GM23338 (cell line): ENCODE data around the gene TNFRSF8. TPM values are rescaled to one million over a fixed set of nuclear protein-coding genes. Genes with fewer than 3 reads are reported as not detected.

Experiments
- ATAC-seq: fragments of 200-7000 bp; cut with Tn5 transposase; 3 replicates; pipeline ENCODE4 v1.9.1; 2020
- DNase-seq: peaks from one replicate; pipeline ENCODE4 v3.0.0-alpha.2; 2015; ENCODE audit warnings: low spot score
- H2AFZ ChIP-seq: fragments of 200-600 bp; sonication (generic); 2 replicates; pipeline ENCODE4 v1.8.0; 2016; ENCODE audit warnings: antibody characterized with exemption, mild to moderate bottlenecking, moderate library complexity
- H3F3A ChIP-seq: fragments of 200-600 bp; sonication (generic); replicated peaks from 2 replicates; pipeline ENCODE4 v1.8.0; 2017; ENCODE audit warnings: antibody characterized with exemption, mixed run types, low read depth
- H3K27ac ChIP-seq: fragments of 200-600 bp; sonication (generic); 2 replicates; pipeline ENCODE4 v1.6.1; 2016; ENCODE audit warnings: low read depth
- H3K27me3 ChIP-seq: fragments of 200-600 bp; sonication (generic); 2 replicates; pipeline ENCODE4 v1.8.0; 2016; ENCODE audit warnings: mild to moderate bottlenecking, mixed run types, moderate library complexity; ENCODE audit not compliant: insufficient read depth
- H3K36me3 ChIP-seq: fragments of 200-600 bp; sonication (generic); 2 replicates; pipeline ENCODE4 v1.8.0; 2016; ENCODE audit warnings: mild to moderate bottlenecking; ENCODE audit not compliant: insufficient read depth
- H3K4me1 ChIP-seq: fragments of 200-600 bp; sonication (generic); 2 replicates; pipeline ENCODE4 v1.8.0; 2016; ENCODE audit warnings: mild to moderate bottlenecking, moderate library complexity; ENCODE audit not compliant: insufficient read depth
- H3K4me2 ChIP-seq: fragments of 200-600 bp; sonication (generic); 2 replicates; pipeline ENCODE4 v1.7.1; 2017; ENCODE audit warnings: mixed run types
- H3K4me3 ChIP-seq: fragments of 200-600 bp; sonication (generic); 2 replicates; pipeline ENCODE4 v1.6.1; 2016; ENCODE audit warnings: mixed run types
- H3K79me2 ChIP-seq: fragments of 200-600 bp; sonication (generic); replicated peaks from 2 replicates; pipeline ENCODE4 v1.8.0; 2017; ENCODE audit warnings: mild to moderate bottlenecking; ENCODE audit not compliant: insufficient read depth
- H3K9me2 ChIP-seq: fragments of 200-600 bp; sonication (generic); 2 replicates; pipeline ENCODE4 v1.8.0; 2017; ENCODE audit not compliant: insufficient read depth
- H4K20me1 ChIP-seq: fragments of 200-600 bp; sonication (generic); replicated peaks from 2 replicates; pipeline ENCODE4 v1.8.0; 2017; ENCODE audit warnings: mild to moderate bottlenecking; ENCODE audit not compliant: insufficient read depth
- H3K27ac Mint-ChIP-seq: 2 replicates; pipeline ENCODE4 v1.8.0; 2020; ENCODE audit warnings: inconsistent platforms, mild to moderate bottlenecking, moderate library complexity, mixed read lengths
- H3K27me3 Mint-ChIP-seq: 3 replicates; pipeline ENCODE4 v1.8.0; 2022; ENCODE audit warnings: low read depth, mild to moderate bottlenecking, moderate library complexity, mixed read lengths, inconsistent platforms; ENCODE audit not compliant: insufficient read depth, poor library complexity
- H3K36me3 Mint-ChIP-seq: 3 replicates; pipeline ENCODE4 v1.8.0; 2021; ENCODE audit warnings: low read depth, mild to moderate bottlenecking, inconsistent platforms, moderate library complexity, mixed read lengths
- H3K4me1 Mint-ChIP-seq: 3 replicates; pipeline ENCODE4 v1.8.0; 2020; ENCODE audit warnings: mild to moderate bottlenecking, inconsistent platforms, mixed read lengths
- H3K4me3 Mint-ChIP-seq: 3 replicates; pipeline ENCODE4 v1.8.0; 2021; ENCODE audit warnings: moderate library complexity, mild to moderate bottlenecking, inconsistent platforms, mixed read lengths
- H3K9me3 Mint-ChIP-seq: 3 replicates; pipeline ENCODE4 v1.8.0; 2020; ENCODE audit warnings: moderate library complexity, mild to moderate bottlenecking, inconsistent platforms, mixed read lengths
- ETS1 ChIP-seq: IDR thresholded peaks from 2 replicates; pipeline ENCODE4 v1.6.1; 2016; ENCODE audit warnings: antibody characterized with exemption
- EZH2phosphoT487 ChIP-seq: fragments of 200-600 bp; sonication (generic); IDR thresholded peaks from one replicate; pipeline ENCODE4 v1.8.1; 2018; ENCODE audit warnings: antibody characterized with exemption; ENCODE audit not compliant: unreplicated experiment
- JUNB ChIP-seq: IDR thresholded peaks from one replicate; pipeline ENCODE4 v1.6.1; 2016; ENCODE audit warnings: antibody characterized with exemption; ENCODE audit not compliant: unreplicated experiment
- NANOG ChIP-seq: IDR thresholded peaks from 2 replicates; pipeline ENCODE4 v1.6.1; 2016; ENCODE audit warnings: antibody characterized with exemption, borderline replicate concordance
- POLR2AphosphoS5 ChIP-seq: IDR thresholded peaks from 2 replicates; pipeline ENCODE4 v1.6.1; 2016; ENCODE audit warnings: antibody characterized with exemption, low read depth
- REST ChIP-seq: IDR thresholded peaks from one replicate; pipeline ENCODE4 v1.6.1; 2018; ENCODE audit warnings: antibody characterized with exemption; ENCODE audit not compliant: unreplicated experiment
- ZNF114 ChIP-seq: fragments of 250-450 bp; sonication (Bioruptor Pico); IDR thresholded peaks from 2 replicates; pipeline ENCODE4 v1.5.0; 2020; ENCODE audit warnings: mild to moderate bottlenecking, moderate library complexity
- ZNF331 ChIP-seq: fragments of 250-450 bp; sonication (Bioruptor Pico); IDR thresholded peaks from 2 replicates; pipeline ENCODE4 v1.5.0; 2020; ENCODE audit warnings: low read depth, mild to moderate bottlenecking, moderate library complexity
- polyA plus RNA-seq: library from polyadenylated mRNA; unstranded; fragments of >200 nt; fragmentation: Nextera tagmentation; extraction: Ambion mirVana; gene quantifications from 2 replicates; pipeline ENCODE4 v1.2.1, GENCODE V29; 2016
- total RNA-seq: library from RNA; depleted of rRNA; stranded (reverse); fragments of >200 nt; shearing (Covaris generic); gene quantifications from 2 replicates; pipeline ENCODE4 v1.2.3, GENCODE V29; 2014
- TF ChIP-seq, protein P1 (sequence below): fragments of 250-450 bp; sonication (Bioruptor Pico); IDR thresholded peaks from 2 replicates; pipeline ENCODE4 v1.5.0; 2020; ENCODE audit warnings: mild to moderate bottlenecking, moderate library complexity
- TF ChIP-seq, protein P2 (sequence below), 2 experiments: fragments of 200-600 bp in 1 of 2; sonication (generic) in 1 of 2; conservative IDR thresholded peaks; 2 replicates each; pipeline versions ENCODE4 v1.5.1 to v1.6.1; 2016 to 2017; ENCODE audit warnings: antibody characterized with exemption in 2 of 2, low read depth in 2 of 2, mild to moderate bottlenecking in 2 of 2, moderate library complexity in 1 of 2

The TNFRSF8 gene
- total and polyA plus RNA-seq, 2 experiments from 2014 or later: 11.7 to 28.2 TPM

DNA sequence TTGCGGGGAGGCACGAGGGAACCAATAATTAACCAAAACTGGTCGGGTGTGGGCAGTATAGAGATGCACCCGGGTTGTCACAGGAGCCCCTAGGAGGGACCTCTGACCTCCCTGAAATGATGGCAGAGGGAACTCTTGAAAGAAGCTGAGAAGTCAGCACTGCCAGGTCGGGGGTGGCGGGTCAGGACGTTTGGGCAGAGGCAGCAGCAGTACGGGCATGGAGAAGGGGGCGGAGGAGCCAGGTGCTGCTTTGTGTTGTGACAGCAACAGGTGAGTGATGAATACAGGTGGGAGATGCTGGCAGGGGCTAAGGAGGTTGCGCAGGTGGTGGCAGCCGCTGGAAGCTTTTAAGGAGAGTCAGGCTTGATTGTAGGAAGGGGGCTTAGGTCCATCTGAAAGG is 115.4 kb downstream of the TNFRSF8 start:
- Mint-ChIP-seq H3K27me3 (peaks cover 18% of the 10 kb centered on the region), H3K9me3 (no peaks in the 10 kb centered on the region; the same call in 2 of the 3 replicates), H3K4me3 (no peak overlapping the region), H3K4me1 (peaks cover 22% of the 10 kb centered on the region), H3K27ac (no peak overlapping the region), H3K36me3 (no peaks in the 10 kb centered on the region; the same call in 2 of the 3 replicates)
- Histone ChIP-seq H3K4me1 (peaks cover 9% of the 10 kb centered on the region; the same call in 1 of the 2 replicates), H3K4me3 (no peak overlapping the region), H3K4me2 (no peak overlapping the region), H3K36me3 (no peaks in the 10 kb centered on the region), H2AFZ (no peak overlapping the region), H3K27ac (no peak overlapping the region), H4K20me1 (no peaks in the 10 kb centered on the region), H3K9me2 (no peaks in the 10 kb centered on the region), H3K79me2 (no peaks in the 10 kb centered on the region), H3K27me3 (no peaks in the 10 kb centered on the region), H3F3A (no peaks in the 10 kb centered on the region)
- TF ChIP-seq REST (no peak), ETS1 (no peak), ZNF331 (CRISPR knock-in tag) (no peak), POLR2AphosphoS5 (no peak), NANOG (no peak), ZNF114 (no peak), EZH2phosphoT487 (no peak), JUNB (no peak)
- TF ChIP-seq, protein P1, sequence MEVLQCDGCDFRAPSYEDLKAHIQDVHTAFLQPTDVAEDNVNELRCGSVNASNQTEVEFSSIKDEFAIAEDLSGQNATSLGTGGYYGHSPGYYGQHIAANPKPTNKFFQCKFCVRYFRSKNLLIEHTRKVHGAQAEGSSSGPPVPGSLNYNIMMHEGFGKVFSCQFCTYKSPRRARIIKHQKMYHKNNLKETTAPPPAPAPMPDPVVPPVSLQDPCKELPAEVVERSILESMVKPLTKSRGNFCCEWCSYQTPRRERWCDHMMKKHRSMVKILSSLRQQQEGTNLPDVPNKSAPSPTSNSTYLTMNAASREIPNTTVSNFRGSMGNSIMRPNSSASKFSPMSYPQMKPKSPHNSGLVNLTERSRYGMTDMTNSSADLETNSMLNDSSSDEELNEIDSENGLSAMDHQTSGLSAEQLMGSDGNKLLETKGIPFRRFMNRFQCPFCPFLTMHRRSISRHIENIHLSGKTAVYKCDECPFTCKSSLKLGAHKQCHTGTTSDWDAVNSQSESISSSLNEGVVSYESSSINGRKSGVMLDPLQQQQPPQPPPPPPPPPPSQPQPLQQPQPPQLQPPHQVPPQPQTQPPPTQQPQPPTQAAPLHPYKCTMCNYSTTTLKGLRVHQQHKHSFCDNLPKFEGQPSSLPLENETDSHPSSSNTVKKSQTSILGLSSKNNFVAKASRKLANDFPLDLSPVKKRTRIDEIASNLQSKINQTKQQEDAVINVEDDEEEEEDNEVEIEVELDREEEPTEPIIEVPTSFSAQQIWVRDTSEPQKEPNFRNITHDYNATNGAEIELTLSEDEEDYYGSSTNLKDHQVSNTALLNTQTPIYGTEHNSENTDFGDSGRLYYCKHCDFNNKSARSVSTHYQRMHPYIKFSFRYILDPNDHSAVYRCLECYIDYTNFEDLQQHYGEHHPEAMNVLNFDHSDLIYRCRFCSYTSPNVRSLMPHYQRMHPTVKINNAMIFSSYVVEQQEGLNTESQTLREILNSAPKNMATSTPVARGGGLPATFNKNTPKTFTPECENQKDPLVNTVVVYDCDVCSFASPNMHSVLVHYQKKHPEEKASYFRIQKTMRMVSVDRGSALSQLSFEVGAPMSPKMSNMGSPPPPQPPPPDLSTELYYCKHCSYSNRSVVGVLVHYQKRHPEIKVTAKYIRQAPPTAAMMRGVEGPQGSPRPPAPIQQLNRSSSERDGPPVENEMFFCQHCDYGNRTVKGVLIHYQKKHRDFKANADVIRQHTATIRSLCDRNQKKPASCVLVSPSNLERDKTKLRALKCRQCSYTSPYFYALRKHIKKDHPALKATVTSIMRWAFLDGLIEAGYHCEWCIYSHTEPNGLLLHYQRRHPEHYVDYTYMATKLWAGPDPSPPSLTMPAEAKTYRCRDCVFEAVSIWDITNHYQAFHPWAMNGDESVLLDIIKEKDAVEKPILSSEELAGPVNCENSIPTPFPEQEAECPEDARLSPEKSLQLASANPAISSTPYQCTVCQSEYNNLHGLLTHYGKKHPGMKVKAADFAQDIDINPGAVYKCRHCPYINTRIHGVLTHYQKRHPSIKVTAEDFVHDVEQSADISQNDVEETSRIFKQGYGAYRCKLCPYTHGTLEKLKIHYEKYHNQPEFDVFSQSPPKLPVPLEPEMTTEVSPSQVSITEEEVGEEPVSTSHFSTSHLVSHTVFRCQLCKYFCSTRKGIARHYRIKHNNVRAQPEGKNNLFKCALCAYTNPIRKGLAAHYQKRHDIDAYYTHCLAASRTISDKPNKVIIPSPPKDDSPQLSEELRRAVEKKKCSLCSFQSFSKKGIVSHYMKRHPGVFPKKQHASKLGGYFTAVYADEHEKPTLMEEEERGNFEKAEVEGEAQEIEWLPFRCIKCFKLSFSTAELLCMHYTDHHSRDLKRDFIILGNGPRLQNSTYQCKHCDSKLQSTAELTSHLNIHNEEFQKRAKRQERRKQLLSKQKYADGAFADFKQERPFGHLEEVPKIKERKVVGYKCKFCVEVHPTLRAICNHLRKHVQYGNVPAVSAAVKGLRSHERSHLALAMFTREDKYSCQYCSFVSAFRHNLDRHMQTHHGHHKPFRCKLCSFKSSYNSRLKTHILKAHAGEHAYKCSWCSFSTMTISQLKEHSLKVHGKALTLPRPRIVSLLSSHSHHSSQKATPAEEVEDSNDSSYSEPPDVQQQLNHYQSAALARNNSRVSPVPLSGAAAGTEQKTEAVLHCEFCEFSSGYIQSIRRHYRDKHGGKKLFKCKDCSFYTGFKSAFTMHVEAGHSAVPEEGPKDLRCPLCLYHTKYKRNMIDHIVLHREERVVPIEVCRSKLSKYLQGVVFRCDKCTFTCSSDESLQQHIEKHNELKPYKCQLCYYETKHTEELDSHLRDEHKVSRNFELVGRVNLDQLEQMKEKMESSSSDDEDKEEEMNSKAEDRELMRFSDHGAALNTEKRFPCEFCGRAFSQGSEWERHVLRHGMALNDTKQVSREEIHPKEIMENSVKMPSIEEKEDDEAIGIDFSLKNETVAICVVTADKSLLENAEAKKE (CRISPR knock-in tag): no peak
- TF ChIP-seq, protein P2, sequence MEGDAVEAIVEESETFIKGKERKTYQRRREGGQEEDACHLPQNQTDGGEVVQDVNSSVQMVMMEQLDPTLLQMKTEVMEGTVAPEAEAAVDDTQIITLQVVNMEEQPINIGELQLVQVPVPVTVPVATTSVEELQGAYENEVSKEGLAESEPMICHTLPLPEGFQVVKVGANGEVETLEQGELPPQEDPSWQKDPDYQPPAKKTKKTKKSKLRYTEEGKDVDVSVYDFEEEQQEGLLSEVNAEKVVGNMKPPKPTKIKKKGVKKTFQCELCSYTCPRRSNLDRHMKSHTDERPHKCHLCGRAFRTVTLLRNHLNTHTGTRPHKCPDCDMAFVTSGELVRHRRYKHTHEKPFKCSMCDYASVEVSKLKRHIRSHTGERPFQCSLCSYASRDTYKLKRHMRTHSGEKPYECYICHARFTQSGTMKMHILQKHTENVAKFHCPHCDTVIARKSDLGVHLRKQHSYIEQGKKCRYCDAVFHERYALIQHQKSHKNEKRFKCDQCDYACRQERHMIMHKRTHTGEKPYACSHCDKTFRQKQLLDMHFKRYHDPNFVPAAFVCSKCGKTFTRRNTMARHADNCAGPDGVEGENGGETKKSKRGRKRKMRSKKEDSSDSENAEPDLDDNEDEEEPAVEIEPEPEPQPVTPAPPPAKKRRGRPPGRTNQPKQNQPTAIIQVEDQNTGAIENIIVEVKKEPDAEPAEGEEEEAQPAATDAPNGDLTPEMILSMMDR (conservative IDR thresholded peaks at IDR 0.05; ENCODE audit: low read depth in 2 of 2): no peak
- DNase-seq (no peak), ATAC-seq (no peak)
